ENCODE results near the gene KRTAP5-2. TPM values are rescaled to one million over a fixed set of nuclear protein-coding genes. Genes with fewer than 3 reads are reported as not detected.
"Not testable (repeated sequence)": the region's sequence is repeated elsewhere in the genome, so short reads cannot be mapped to it uniquely, and the experiment has no call there.

KRTAP5-2 gene
- total RNA-seq, 2 donors from 2014 or later: not detected

GRCh38 chr11:1604711-1605110 lies 6.6 kb upstream of the KRTAP5-2 start:
- Histone ChIP-seq H3K27me3 (no peaks in the 10 kb centered on the region), H3K9me3 (no peaks in the 10 kb centered on the region), H3K27ac (no peak overlapping the region), H3K36me3 (no peaks in the 10 kb centered on the region), H3K4me1 (peaks cover 0 to 7% of the 10 kb centered on the region in 2 donors), H3K4me3 (no peak overlapping the region)
- DNase-seq (ENCODE audit: low spot score): no peak
- TF ChIP-seq, protein P1, sequence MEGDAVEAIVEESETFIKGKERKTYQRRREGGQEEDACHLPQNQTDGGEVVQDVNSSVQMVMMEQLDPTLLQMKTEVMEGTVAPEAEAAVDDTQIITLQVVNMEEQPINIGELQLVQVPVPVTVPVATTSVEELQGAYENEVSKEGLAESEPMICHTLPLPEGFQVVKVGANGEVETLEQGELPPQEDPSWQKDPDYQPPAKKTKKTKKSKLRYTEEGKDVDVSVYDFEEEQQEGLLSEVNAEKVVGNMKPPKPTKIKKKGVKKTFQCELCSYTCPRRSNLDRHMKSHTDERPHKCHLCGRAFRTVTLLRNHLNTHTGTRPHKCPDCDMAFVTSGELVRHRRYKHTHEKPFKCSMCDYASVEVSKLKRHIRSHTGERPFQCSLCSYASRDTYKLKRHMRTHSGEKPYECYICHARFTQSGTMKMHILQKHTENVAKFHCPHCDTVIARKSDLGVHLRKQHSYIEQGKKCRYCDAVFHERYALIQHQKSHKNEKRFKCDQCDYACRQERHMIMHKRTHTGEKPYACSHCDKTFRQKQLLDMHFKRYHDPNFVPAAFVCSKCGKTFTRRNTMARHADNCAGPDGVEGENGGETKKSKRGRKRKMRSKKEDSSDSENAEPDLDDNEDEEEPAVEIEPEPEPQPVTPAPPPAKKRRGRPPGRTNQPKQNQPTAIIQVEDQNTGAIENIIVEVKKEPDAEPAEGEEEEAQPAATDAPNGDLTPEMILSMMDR (IDR thresholded peaks at IDR 0.05): no peak

- Histone ChIP-seq H3K27ac (no peak overlapping the region), H3K9me3 (no peaks in the 10 kb centered on the region), H3K4me1 (peaks cover 0 to 7% of the 10 kb centered on the region in 2 donors), H3K4me3 (no peak overlapping the region), H3K36me3 (no peaks in the 10 kb centered on the region), H3K27me3 (no peaks in the 10 kb centered on the region)
- TF ChIP-seq, protein P1 (IDR thresholded peaks at IDR 0.05): no peak
- no peak for DNase-seq (ENCODE audit: low spot score)
Measured at GRCh38 chr11:1604181-1604580, 6.1 kb upstream of the KRTAP5-2 start.

DNA sequence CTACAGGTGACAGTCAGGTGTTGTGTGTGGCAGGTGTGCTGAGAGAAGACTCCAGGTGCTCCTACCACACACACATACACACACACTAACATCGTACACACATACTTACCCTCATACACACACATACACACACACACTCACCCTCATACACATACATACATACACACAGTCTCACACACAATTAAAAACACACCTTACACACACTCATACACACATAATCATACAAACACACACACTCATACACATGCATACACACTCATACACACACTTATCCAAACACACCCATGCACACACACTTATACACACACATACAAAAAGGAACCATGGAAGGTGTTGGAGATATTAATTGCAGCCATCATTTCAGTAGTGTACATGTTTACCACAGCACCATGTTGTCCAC lies 5.5 kb upstream of the KRTAP5-2 start:
- H3K27ac ChIP-seq: no peak overlapping the region
- no peak overlapping the region for H3K4me3 ChIP-seq
- DNase-seq (ENCODE audit: low spot score): no peak
- peaks cover 0 to 7% of the 10 kb centered on the region in 2 donors for H3K4me1 ChIP-seq
- no peaks in the 10 kb centered on the region for H3K36me3 ChIP-seq
- no peaks in the 10 kb centered on the region for H3K9me3 ChIP-seq
- H3K27me3 ChIP-seq: no peaks in the 10 kb centered on the region
- TF ChIP-seq, protein P1 (IDR thresholded peaks at IDR 0.05): no peak

GRCh38 chr11:1601663-1602062 lies 3.6 kb upstream of the KRTAP5-2 start:
- not testable (repeated sequence) for H3K4me3 ChIP-seq; H3K4me1 ChIP-seq; H3K36me3 ChIP-seq; H3K27me3 ChIP-seq; H3K27ac ChIP-seq; DNase-seq (ENCODE audit: low spot score); H3K9me3 ChIP-seq

GRCh38 chr11:1600626-1601025 lies 2.5 kb upstream of the KRTAP5-2 start:
- DNase-seq (ENCODE audit: low spot score): no peak
- Histone ChIP-seq H3K4me1 (no peaks in the 10 kb centered on the region), H3K36me3 (no peaks in the 10 kb centered on the region), H3K27ac (no peak overlapping the region), H3K4me3 (no peak overlapping the region), H3K9me3 (no peaks in the 10 kb centered on the region), H3K27me3 (no peaks in the 10 kb centered on the region)
- TF ChIP-seq, protein P1 (IDR thresholded peaks at IDR 0.05): no peak

DNA sequence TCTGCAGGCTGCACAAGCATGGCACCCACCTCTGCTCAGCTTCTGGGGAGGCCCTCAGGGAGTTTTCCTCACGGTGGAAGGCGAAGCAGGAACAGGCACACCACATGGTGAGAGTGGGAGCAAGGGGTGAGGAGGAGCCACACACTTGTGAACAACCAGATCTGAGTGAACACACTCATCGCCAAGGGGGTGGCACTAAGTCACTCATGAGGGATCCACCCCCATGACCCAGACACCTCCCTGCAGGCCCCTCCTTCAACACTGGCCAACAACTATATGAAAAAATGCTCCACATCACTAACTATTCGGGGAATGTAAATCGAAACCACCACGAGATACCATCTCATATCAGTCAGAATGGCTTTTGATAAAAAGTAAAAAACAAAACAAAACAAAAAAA lies 722 bp upstream of the KRTAP5-2 start:
- no peaks in the 10 kb centered on the region for H3K27me3 ChIP-seq
- TF ChIP-seq, protein P1 (IDR thresholded peaks at IDR 0.05): no peak
- H3K9me3 ChIP-seq: no peaks in the 10 kb centered on the region
- no peaks in the 10 kb centered on the region for H3K36me3 ChIP-seq
- H3K4me1 ChIP-seq: no peaks in the 10 kb centered on the region
- H3K27ac ChIP-seq: no peak overlapping the region
- no peak overlapping the region for H3K4me3 ChIP-seq
- DNase-seq (ENCODE audit: low spot score): no peak

DNA sequence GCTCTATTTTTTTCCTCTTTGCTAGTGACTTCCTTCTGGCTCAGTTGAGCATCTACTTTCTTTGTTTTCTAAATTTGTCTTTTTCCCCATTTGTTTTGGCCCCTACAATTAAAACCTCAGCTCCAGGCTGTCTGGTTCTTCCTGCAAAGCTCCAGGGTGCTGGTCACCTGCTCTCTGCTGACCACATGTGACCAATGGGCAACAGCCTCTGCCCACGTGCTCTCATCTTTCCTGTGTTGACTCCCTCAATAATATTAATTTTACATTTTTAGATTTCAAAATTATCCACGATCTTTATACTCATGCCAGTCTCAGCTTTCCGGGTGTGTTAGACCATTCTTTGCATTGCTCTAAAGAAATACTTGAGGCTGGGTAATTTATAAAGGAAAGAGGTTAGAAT lies 312 bp upstream of the KRTAP5-2 start:
- not testable (repeated sequence) for H3K36me3 ChIP-seq; H3K4me1 ChIP-seq; H3K9me3 ChIP-seq; H3K27ac ChIP-seq; H3K27me3 ChIP-seq; H3K4me3 ChIP-seq; DNase-seq (ENCODE audit: low spot score)

Measured in right atrium auricular region (tissue), 2 donors.